Pancreas (tissue), 10 donors: ENCODE measurements around the gene MBD3. TPM values are rescaled to one million over a fixed set of nuclear protein-coding genes. Genes with fewer than 3 reads are reported as not detected.

Experiments used
- ATAC-seq, 4 donors: fragments of 200-7000 bp; cut with Tn5 transposase; one replicate each; pipeline versions ENCODE4 v1.8.0 to v1.9.1; 2020; ENCODE audit warnings: mild to moderate bottlenecking in 4 of 4, moderate library complexity in 4 of 4
- DNase-seq, 6 donors: peaks; one replicate each; pipeline ENCODE4 v3.0.0-alpha.2; 2020
- FAIRE-seq: peaks from 2 replicates; lab custom pipeline; 2012; peaks lifted over from hg19 to GRCh38; lab: Jason Lieb, UNC
- H3K27ac ChIP-seq, 4 donors: fragments of 200-600 bp; sonication (generic); 1 replicate in 3 of 4; 2 replicates in 1 of 4; pipeline versions ENCODE4 v1.5.0 to v1.8.0; 2020
- H3K27me3 ChIP-seq, 4 donors: fragments of 200-600 bp; one replicate each; pipeline ENCODE4 v1.8.0; 2021
- H3K36me3 ChIP-seq, 3 donors: fragments of 200-600 bp; sonication (generic) in 1 of 3; one replicate each; pipeline versions ENCODE4 v1.5.0 to v1.8.0; 2020 to 2021
- H3K4me1 ChIP-seq, 3 donors: fragments of 200-600 bp; one replicate each; pipeline ENCODE4 v1.8.0; 2021
- H3K4me3 ChIP-seq, 4 donors: fragments of 200-600 bp; sonication (generic) in 2 of 4; one replicate each; pipeline versions ENCODE4 v1.5.0 to v1.8.0; 2020 to 2021
- H3K9me3 ChIP-seq, 4 donors: fragments of 200-600 bp; one replicate each; pipeline ENCODE4 v1.8.0; 2021
- WGBS, 2 donors: extraction: QIAGEN DNeasy Blood & Tissue Kit; methylation state at CpG; one replicate each; pipeline ENCODE4 v1.1.7; 2013; 5-methylcytosine and 5-hydroxymethylcytosine counted together
- intact Hi-C, 3 donors: fragments of 100-400 bp; cut with DNase I; formaldehyde crosslinking; loops; one replicate each; pipeline versions ENCODE4 v1.11.1 to v1.14.2; 2022
- polyA plus RNA-seq, 2 donors: library from polyadenylated mRNA; stranded (reverse); fragments of 200-250 nt; gene quantifications; one replicate each; pipeline ENCODE4 v1.2.3, GENCODE V29; 2013
- total RNA-seq, 6 donors: library from RNA; stranded (reverse); fragmentation: NEBNext Ultra II Directional in 4 of 6; extraction: Animal tissue kit (Norgen Biotek cat#: 25700) in 4 of 6; gene quantifications; one replicate each; pipeline versions ENCODE4 v1.2.1 to v1.2.4, GENCODE V29; 2021 to 2023
- TF ChIP-seq, protein P1 (sequence below), 4 donors: fragments of 200-600 bp; sonication (generic) in 3 of 4; IDR thresholded peaks; one replicate each; pipeline versions ENCODE4 v1.5.0 to v1.8.0; 2021; ENCODE audit warnings: antibody characterized with exemption in 4 of 4
- donor health status: healthy with polysubstance abuse.
- donor health status: DM: no; HTN: no; CAD: no; lungs with moderate emphysema.
- donor health status: DM: no; HTN: no; CAD: no.
- donor health status: control.
- donor health status: control.
- donor health status: Bipolar disorder and iron deficiency.
- donor health status: DM: yes; HTN: yes; CAD: no.
- donor health status: DM: no; HTN: no; CAD: no.
- donor health status: DM: no; HTN: no; CAD: no.
- donor health status: DM: yes; HTN: yes; CAD: no.

MBD3 gene
- total and polyA plus RNA-seq, 8 donors: 17.4 to 113 (median 30.2) TPM

DNA sequence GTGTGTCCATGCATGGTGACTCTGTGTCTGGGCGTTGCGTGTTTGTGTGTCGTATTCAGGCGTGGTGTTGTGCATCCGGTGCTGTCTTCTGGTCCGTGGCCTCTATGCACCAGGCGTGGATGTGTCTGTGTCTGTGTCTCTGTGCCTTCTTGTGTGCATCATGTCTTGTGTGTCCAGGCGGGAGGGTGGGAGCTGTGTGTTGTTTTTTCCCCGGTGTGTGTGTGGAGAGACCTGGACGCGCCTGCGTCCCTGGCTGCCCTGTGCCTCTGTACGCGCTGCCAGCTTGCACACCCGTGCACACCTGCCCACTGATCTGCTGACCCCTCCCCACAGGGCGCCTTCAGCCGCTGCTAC is 67.7 kb downstream of the MBD3 start:
- TF ChIP-seq, protein P1, sequence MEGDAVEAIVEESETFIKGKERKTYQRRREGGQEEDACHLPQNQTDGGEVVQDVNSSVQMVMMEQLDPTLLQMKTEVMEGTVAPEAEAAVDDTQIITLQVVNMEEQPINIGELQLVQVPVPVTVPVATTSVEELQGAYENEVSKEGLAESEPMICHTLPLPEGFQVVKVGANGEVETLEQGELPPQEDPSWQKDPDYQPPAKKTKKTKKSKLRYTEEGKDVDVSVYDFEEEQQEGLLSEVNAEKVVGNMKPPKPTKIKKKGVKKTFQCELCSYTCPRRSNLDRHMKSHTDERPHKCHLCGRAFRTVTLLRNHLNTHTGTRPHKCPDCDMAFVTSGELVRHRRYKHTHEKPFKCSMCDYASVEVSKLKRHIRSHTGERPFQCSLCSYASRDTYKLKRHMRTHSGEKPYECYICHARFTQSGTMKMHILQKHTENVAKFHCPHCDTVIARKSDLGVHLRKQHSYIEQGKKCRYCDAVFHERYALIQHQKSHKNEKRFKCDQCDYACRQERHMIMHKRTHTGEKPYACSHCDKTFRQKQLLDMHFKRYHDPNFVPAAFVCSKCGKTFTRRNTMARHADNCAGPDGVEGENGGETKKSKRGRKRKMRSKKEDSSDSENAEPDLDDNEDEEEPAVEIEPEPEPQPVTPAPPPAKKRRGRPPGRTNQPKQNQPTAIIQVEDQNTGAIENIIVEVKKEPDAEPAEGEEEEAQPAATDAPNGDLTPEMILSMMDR (IDR thresholded peaks at IDR 0.05): no peak
- Histone ChIP-seq H3K36me3 (no peaks in the 10 kb centered on the region), H3K4me1 (no peaks in the 10 kb centered on the region), H3K27me3 (peaks cover 0 to 10% (median 2%) of the 10 kb centered on the region in 4 donors), H3K27ac (no peak overlapping the region), H3K9me3 (no peaks in the 10 kb centered on the region), H3K4me3 (no peak overlapping the region)
- intact Hi-C loops: no loop called here
- ATAC-seq: no peak
- no peak for FAIRE-seq
- WGBS, 2 donors: 37 to 50% methylated on average over 17 of the region's 17 CpGs
- DNase-seq: no peak

DNA sequence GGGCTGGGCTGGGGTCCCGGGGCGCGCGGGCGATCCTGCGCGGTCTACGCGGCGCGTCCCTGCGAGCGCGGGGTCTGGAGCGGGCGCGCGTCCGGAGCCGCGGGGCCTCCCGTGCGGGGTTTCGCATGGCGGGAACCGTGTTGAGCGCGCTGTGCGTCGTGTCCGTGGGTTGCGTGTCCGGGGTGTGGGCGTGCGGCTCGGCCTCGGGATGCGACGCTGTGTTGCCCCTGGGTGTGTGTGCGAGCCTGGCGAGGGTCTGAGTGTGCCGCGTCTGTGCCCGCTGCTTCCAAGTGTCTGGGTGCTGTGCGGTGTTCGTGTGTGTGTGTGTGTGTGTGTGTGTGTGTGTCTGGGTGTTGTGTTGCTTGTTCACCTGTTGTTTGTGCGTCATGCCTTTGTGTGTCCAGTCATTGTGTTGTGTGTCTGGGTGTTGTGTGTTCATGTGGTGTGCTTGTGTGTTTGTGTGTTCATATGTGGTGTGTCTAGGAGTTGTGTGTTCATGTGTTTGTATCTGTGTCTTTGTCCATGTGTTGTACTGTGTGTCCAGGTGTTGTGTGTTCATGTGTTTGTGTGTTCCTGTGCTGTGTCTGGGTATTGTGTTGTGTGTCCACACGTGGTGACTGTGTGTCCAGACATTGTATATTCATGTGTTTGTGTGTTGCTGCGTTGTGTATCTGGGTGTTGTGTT is 68.2 kb downstream of the MBD3 start:
- peaks cover 0 to 10% (median 2%) of the 10 kb centered on the region in 4 donors for H3K27me3 ChIP-seq
- DNase-seq (no peak), ATAC-seq (no peak), FAIRE-seq (no peak)
- TF ChIP-seq, protein P1 (IDR thresholded peaks at IDR 0.05): no peak
- 8 to 9% methylated on average over 46 to 49 of the region's 49 CpGs for WGBS, 2 donors
- H3K27ac ChIP-seq: no peak overlapping the region
- no peaks in the 10 kb centered on the region for H3K9me3 ChIP-seq
- peak overlapping the region in 2 of 4 donors; percentile 8 to 22 for H3K4me3 ChIP-seq
- no peaks in the 10 kb centered on the region for H3K4me1 ChIP-seq
- no peaks in the 10 kb centered on the region for H3K36me3 ChIP-seq
- intact Hi-C loops: no loop called here

Other genes starting within 250 kb of the MBD3 start
- gene NDUFS7, start 209.0 kb downstream of the MBD3 start, total RNA-seq: 10 to 100 TPM; 32.1 to 56.3 (median 42.5) TPM
- 10 to 100 TPM; 57.8 to 70.8 TPM for gene NDUFS7, start 209.0 kb downstream of the MBD3 start, polyA plus RNA-seq
- gene GAMT, start 191.3 kb downstream of the MBD3 start, total RNA-seq: 100 to 1,000 TPM in 1 of 6 donors, 10 to 100 TPM in 5; 46.2 to 116 (median 64.4) TPM
- gene GAMT, start 191.3 kb downstream of the MBD3 start, polyA plus RNA-seq: 100 to 1,000 TPM in 1 of 2 donors, 10 to 100 TPM in 1; 65.2 to 200 TPM
- 10 to 100 TPM; 35.3 to 67.4 (median 48.7) TPM for gene DAZAP1, start 185.3 kb downstream of the MBD3 start, total RNA-seq
- gene DAZAP1, start 185.3 kb downstream of the MBD3 start, polyA plus RNA-seq: 10 to 100 TPM; 63.8 to 64.4 TPM
- 1,000 to 10,000 TPM in 1 of 6 donors, 100 to 1,000 TPM in 5; 596 to 1,125 (median 797) TPM for gene RPS15, start 154.5 kb downstream of the MBD3 start, total RNA-seq
- gene RPS15, start 154.5 kb downstream of the MBD3 start, polyA plus RNA-seq: 1,000 to 10,000 TPM; 1,641 to 1,709 TPM
- gene APC2, start 142.7 kb downstream of the MBD3 start, total RNA-seq: under 1 TPM in 5 of 6 donors, not detected in 1; 0.04 to 0.23 (median 0.06) TPM
- gene APC2, start 142.7 kb downstream of the MBD3 start, polyA plus RNA-seq: under 1 TPM; 0.05 to 0.27 TPM
- 10 to 100 TPM; 10.7 to 19.3 (median 13.4) TPM for gene C19orf25, start 113.7 kb downstream of the MBD3 start, total RNA-seq
- gene C19orf25, start 113.7 kb downstream of the MBD3 start, polyA plus RNA-seq: 10 to 100 TPM; 21.5 to 39.0 TPM
- 1 to 10 TPM; 1.5 to 2.7 (median 2.3) TPM for gene PCSK4, start 102.5 kb downstream of the MBD3 start, total RNA-seq
- 10 to 100 TPM in 1 of 2 donors, 1 to 10 TPM in 1; 9.9 to 11.5 TPM for gene PCSK4, start 102.5 kb downstream of the MBD3 start, polyA plus RNA-seq
- 10 to 100 TPM; 12.6 to 22.0 (median 16.9) TPM for gene REEP6, start 101.7 kb downstream of the MBD3 start, total RNA-seq
- gene REEP6, start 101.7 kb downstream of the MBD3 start, polyA plus RNA-seq: 10 to 100 TPM; 14.5 to 24.1 TPM
- 1 to 10 TPM in 2 of 6 donors, under 1 TPM in 4; 0.23 to 4.0 (median 0.72) TPM for gene ADAMTSL5, start 79.8 kb downstream of the MBD3 start, total RNA-seq
- under 1 TPM; 0.52 to 0.53 TPM for gene ADAMTSL5, start 79.8 kb downstream of the MBD3 start, polyA plus RNA-seq
- gene PLK5, start 68.8 kb downstream of the MBD3 start, total RNA-seq: not detected
- gene PLK5, start 68.8 kb downstream of the MBD3 start, polyA plus RNA-seq: under 1 TPM; 0.11 to 0.23 TPM
- 10 to 100 TPM in 4 of 6 donors, 1 to 10 TPM in 2; 8.1 to 21.2 (median 10.3) TPM for gene MEX3D, start 24.5 kb downstream of the MBD3 start, total RNA-seq
- gene MEX3D, start 24.5 kb downstream of the MBD3 start, polyA plus RNA-seq: 1 to 10 TPM; 2.6 to 4.3 TPM
- 10 to 100 TPM; 40.5 to 89.4 (median 75.5) TPM for gene UQCR11, start 12.6 kb upstream of the MBD3 start, total RNA-seq
- gene UQCR11, start 12.6 kb upstream of the MBD3 start, polyA plus RNA-seq: 10 to 100 TPM; 49.3 to 72.3 TPM
- 10 to 100 TPM; 19.8 to 41.9 (median 24.8) TPM for gene TCF3, start 59.8 kb upstream of the MBD3 start, total RNA-seq
- gene TCF3, start 59.8 kb upstream of the MBD3 start, polyA plus RNA-seq: 10 to 100 TPM; 32.3 to 32.4 TPM
- gene ONECUT3, start 160.6 kb upstream of the MBD3 start, total RNA-seq: under 1 TPM in 1 of 6 donors, not detected in 5; 0.13 TPM
- not detected for gene ONECUT3, start 160.6 kb upstream of the MBD3 start, polyA plus RNA-seq
- gene ATP8B3, start 219.4 kb upstream of the MBD3 start, total RNA-seq: 1 to 10 TPM in 1 of 6 donors, under 1 TPM in 5; 0.32 to 1.1 (median 0.52) TPM
- gene ATP8B3, start 219.4 kb upstream of the MBD3 start, polyA plus RNA-seq: under 1 TPM; 0.56 to 0.95 TPM